ENCODE results near the gene KAT2B. TPM values are rescaled to one million over a fixed set of nuclear protein-coding genes. Genes with fewer than 3 reads are reported as not detected.

KAT2B gene
- total RNA-seq, 1 experiment from 2014 or later, result 3.7 TPM

- ChIA-PET RAD21 (ENCODE audit: low non-redundant PET in 1 of 2, low total read pairs in 2 of 2, uncharacterized antibody in 2 of 2, unreplicated experiment in 2 of 2) (no interaction called here), POLR2A (no interaction called here), CTCF (no interaction called here)
- no peak for ATAC-seq
- no peaks in the 10 kb centered on the region for H4K20me1 ChIP-seq (ENCODE audit: insufficient read depth)
- no peak overlapping the region for H3K4me3 ChIP-seq (replicated peaks in 1 of 2; ENCODE audit: low read depth in 1 of 2, low read length in 2 of 2)
- H3K9ac ChIP-seq (ENCODE audit: low read length), result no peak overlapping the region
- H3K27me3 ChIP-seq (ENCODE audit: insufficient read depth, low read length), result no peaks in the 10 kb centered on the region
- H3K79me2 ChIP-seq (ENCODE audit: insufficient read depth, low read length), result no peaks in the 10 kb centered on the region
- H3K4me1 ChIP-seq (ENCODE audit: control insufficient read depth in 1 of 2, insufficient read depth in 2 of 2, low read length in 2 of 2), result no peaks in the 10 kb centered on the region
- no peaks in the 10 kb centered on the region for H3K9me3 ChIP-seq (ENCODE audit: control insufficient read depth in 1 of 2, insufficient read depth in 1 of 2, low read depth in 1 of 2, low read length in 2 of 2)
- no peak overlapping the region for H3K4me2 ChIP-seq (ENCODE audit: low read length)
- no TSS peak for BruUV-seq (replicated peaks)
- no peak overlapping the region for H2AFZ ChIP-seq (ENCODE audit: low read depth, low read length, poor library complexity, severe bottlenecking)
- no peaks in the 10 kb centered on the region for H3K9me2 ChIP-seq (ENCODE audit: insufficient read depth)
- intact Hi-C loops (cut with micrococcal nuclease), result no loop called here
- TF ChIP-seq SRF (IDR thresholded peaks at IDR 0.05; ENCODE audit: low read depth) (no peak), SP1 (IDR thresholded peaks at IDR 0.05; ENCODE audit: low read depth) (no peak), JUND (IDR thresholded peaks at IDR 0.05) (no peak), TCF7L2 (IDR thresholded peaks at IDR 0.05; ENCODE audit: borderline replicate concordance, extremely low read depth, insufficient read depth, insufficient read length) (no peak), POLR2AphosphoS5 (IDR thresholded peaks at IDR 0.05; ENCODE audit: low read depth, low read length) (no peak), REST (IDR thresholded peaks at IDR 0.05; ENCODE audit: low read depth) (no peak), POLR2A (IDR thresholded peaks at IDR 0.05; ENCODE audit: borderline replicate concordance, extremely low read depth, insufficient read depth, insufficient read length) (no peak), RAD21 (IDR thresholded peaks at IDR 0.05; ENCODE audit: low read depth) (no peak), FOSL1 (IDR thresholded peaks at IDR 0.05; ENCODE audit: low read depth) (no peak), EZH2 (IDR thresholded peaks at IDR 0.05) (no peak), SIN3A (IDR thresholded peaks at IDR 0.05; ENCODE audit: low read depth) (no peak), ATF3 (IDR thresholded peaks at IDR 0.05) (no peak), CBX3 (IDR thresholded peaks at IDR 0.05; ENCODE audit: low read depth) (no peak), ELF1 (IDR thresholded peaks at IDR 0.05; ENCODE audit: borderline replicate concordance, low read depth) (no peak)
- DNase-seq (ENCODE audit: low read depth, low spot score), result no peak
- no peaks in the 10 kb centered on the region for H3K36me3 ChIP-seq (ENCODE audit: control insufficient read depth in 1 of 2, insufficient read depth in 2 of 2, low read length in 2 of 2)
- no peak overlapping the region for H3K27ac ChIP-seq (ENCODE audit: low read depth, low read length)
Measured at GRCh38 chr3:20123131-20123652, 82.9 kb downstream of the KAT2B start.
